ENCODE measurements around the gene SDHA.

- no peak for TF ChIP-seq CTCF (IDR thresholded peaks at IDR 0.05)
- TF ChIP-seq POLR2AphosphoS5 (IDR thresholded peaks at IDR 0.05; ENCODE audit: low read depth, low read length): no peak
Observed at GRCh38 chr5:278646-279045, 60.5 kb downstream of the SDHA start.

All from Panc1 (cell line).